Myocyte (in vitro differentiated cells): Measurements from ENCODE around the gene OSBPL8. TPM values are rescaled to one million over a fixed set of nuclear protein-coding genes. Genes with fewer than 3 reads are reported as not detected.
"Not testable (repeated sequence)": the region's sequence is repeated elsewhere in the genome, so short reads cannot be mapped to it uniquely, and the experiment has no call there.

Experiments
- DNase-seq: peaks from one replicate; pipeline ENCODE4 v3.0.0-alpha.2; 2012; ENCODE audit warnings: low read depth
- total RNA-seq: library from RNA; depleted of rRNA; stranded (reverse); fragments of >200 nt; gene quantifications from 2 replicates; pipeline ENCODE4 v1.2.3, GENCODE V29; 2014

OSBPL8 gene
- total RNA-seq, 1 donor from 2014 or later = 65.4 TPM

DNA sequence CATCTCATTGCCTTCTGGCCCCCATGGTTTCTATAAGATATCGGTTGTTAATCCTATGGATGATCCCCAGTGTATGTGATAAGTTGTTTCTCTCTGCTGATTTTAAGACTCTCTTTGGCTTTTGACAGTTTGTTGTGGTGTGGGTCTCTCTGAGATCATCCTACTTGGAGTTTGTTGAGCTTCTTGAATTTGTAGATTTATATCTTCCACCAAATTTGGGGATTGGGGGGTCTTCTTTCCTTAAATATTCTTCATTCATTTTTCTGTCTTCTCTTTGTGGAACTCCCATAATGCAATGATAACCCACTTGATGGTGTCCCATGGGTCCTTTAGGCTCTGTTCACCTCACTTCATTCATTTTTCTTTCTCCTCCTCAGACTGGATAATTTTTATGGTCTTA is 191.3 kb downstream of the OSBPL8 start:
- DNase-seq = no peak

DNA sequence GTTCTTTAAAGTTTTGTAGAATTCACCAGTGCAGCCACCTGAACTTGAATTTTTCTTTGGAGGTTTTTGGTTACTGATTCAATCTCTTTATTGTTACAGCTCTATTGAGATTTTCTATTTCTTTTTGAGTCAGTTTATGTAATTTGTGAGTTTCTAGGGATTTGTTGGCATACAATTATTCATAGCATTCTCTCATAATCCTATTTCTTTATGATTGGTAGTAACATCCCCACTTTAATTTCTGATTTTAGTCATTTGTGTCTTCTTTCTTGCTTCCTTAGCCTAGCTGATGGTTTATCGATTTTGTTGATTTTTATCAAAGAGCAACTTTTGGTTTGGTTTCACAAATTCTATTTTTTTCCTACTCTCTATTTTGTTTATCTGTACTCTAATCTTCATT is 193.4 kb downstream of the OSBPL8 start:
- DNase-seq = no peak

DNA sequence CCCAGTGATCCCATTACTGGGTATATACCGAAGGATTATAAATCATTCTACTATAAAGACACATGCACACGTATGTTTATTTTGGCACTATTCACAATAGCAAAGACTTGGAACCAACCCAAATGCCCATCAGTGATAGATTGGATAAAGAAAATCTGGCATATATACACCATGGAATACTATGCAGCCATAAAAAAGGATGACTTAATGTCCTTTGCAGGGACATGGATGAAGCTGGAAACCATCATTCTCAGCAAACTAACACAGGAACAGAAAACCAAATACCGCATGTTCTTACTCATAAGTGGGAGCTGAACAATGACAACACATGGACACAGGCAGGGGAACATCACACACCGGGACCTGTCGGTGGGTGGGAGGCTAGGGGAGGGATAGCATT is 195.4 kb downstream of the OSBPL8 start:
- not testable (repeated sequence) for DNase-seq

DNA sequence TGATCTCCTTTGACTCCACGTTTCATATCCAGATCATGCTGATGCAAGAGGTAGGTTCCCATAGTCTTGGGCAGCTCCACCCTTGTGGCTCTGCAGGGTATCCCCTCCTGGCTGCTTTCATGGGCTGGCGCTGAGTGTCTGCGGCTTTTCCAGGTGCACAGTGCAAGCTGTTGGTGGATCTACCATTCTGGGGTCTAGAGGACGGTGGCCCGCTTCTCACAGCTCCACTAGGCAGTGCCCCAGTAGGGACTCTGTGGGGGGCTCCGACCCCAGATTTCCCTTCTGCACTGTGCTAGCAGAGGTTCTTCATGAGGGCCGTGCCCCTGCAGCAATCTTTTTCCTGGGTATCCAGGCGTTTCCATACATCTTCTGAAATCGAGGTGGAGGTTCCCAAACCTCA is 199.3 kb downstream of the OSBPL8 start:
- no peak for DNase-seq

DNA sequence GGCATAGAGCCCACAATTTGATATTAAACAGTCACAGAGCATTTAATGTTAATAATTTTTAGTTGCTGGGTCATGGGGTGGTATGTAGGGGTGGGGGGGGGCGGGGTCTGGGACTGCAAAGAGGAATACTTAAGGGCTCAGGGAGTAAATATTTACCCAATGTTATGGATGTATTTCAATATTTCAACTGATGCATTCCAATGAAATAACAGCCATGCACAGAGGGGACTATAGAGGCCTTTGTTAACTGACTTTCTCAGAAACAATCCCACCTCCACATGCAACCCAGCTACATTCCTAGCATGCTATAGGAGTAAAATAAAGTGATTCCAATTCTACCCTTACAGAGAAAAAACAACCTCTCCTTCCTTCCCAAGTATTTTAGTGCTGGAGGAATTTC is 203.5 kb downstream of the OSBPL8 start:
- DNase-seq = no peak

DNA sequence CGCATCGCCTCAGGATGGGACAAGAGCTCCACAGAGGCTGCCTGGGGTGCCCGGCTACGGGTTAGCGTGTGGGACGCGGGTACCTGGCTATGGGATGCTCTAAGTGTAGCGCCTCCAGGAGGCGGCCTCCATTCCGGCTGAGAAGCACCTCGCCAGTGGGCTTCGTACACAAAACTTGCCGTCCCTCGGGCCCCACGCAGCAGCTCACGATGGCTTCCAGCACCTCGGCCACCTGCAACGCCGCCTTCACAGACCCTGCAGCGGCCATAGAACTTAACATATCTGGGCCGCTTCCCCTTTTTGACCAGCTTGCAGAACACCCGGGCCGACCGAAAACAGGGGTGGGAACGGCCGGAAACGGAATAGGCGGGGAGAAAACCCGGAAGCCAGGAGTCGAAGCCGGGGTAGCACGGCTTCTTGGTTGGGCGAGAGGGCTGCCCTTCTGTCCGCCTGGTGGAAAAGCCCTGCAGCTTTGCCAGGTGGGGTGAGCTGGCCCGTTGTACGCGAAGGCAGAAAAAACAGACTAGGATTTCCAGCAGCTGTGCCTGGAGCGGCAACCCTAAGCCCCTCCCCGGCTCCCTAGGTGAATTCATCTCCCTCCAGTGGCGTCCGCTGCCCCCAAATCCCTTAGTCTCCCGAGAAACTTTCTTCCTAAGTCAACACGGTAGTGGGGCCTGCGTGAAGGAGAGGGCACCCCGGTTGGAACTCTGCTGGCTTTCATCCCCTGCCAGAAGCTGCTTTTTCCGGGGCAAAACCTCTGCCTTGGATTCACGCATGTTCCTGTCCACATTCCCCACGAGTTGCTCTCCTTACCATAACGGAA is 211.3 kb downstream of the OSBPL8 start, which contains the start of gene BBS10:
TSS of gene BBS10 (minus strand) at position 337 of the 823 bp plus-strand sequence. CDS start at position 280, 57 bp downstream.
- peak; percentile 93 for DNase-seq

DNA sequence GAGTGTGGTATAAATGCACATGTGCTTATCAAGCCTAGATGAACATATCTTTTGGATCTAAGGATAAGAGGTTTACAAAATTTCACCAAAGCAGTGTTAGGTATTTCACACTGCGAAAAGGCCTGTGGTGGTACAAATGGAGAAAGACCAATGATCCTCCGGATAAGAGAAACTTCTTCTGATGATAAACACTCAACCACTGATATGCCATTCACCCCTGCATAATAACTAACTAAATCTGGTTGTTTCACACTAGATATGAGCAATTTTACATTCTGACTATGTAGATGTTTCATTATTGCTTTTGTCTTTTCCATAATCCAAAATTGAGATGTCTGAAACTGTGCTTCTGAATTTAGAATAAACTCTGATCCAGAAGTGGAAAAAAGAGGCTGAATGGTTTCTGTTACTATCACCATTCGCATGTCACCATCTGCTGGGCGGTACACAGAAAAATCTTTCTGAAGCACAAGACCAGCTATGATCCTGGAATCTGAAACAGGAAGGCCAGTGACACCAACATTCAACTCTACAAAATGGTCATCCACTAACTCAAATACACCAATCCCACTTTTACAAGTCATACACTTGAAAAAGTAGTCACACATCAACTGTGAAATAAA is 212.7 kb downstream of the OSBPL8 start:
- DNase-seq = peak; percentile 76

DNA sequence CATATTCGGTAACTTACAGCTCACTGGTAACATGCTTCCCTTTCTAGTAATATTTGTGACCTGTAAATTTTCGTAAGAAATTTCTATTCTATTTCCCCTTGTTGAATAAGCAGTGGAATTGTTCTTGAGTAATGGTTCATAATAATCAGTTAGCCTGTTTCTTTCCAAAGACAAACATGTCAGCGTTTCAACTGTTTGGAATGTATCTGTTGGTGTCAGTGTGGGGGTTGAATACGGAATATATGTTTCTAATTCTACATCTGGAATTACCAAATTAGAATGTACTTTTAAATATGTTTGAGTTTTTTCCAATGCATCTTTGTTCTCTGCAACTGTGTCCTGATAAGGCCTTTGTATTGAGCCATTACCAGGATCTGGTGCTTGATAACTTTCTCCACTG is 213.3 kb downstream of the OSBPL8 start:
- no peak for DNase-seq

DNA sequence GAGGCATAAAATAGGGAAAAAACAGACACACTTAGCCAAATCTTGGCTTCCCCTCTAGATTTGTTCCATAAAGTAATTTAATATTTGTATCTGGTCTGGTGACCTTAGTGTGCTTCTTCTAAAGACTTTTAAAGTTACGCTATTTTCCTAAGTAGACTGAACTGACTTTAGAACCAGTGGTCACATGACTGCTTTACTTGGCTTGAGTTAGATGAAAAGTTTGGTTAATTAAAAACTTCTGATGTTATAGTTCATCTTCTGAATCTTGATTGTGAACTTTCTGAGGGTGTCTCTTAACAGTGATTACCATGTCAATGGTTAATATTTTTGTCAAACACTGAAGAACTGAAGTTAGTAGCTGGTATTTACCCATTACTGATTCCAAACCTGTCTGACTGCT is 214.0 kb downstream of the OSBPL8 start:
- DNase-seq = no peak

DNA sequence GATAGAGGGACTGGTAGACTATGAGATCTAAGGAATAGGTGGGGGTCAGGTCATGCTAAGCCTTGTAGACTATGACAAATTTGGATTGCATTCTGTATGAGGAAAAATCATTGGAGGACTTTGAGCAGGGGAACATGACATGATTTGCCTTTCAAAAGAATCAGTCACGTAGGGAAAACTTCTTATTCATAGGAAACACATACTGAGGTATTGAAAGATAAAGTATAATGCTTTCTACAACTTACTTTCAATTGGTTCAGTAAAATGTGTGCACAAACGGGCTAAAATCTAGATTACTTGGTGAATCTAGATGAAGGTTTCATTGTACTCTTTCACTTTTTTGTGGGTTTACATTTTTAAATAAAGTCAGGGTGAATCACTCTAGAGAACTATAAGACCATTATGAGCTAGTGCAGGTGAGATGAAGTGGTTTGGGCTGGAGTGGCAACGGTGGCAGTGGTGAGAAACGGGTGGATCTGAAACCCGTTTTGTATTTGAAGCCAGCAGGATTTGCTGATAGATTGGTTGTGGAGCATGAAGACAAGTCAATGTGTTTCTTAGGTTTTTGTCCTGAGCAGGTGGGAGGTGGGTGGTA is 218.0 kb downstream of the OSBPL8 start:
- no peak for DNase-seq

DNA sequence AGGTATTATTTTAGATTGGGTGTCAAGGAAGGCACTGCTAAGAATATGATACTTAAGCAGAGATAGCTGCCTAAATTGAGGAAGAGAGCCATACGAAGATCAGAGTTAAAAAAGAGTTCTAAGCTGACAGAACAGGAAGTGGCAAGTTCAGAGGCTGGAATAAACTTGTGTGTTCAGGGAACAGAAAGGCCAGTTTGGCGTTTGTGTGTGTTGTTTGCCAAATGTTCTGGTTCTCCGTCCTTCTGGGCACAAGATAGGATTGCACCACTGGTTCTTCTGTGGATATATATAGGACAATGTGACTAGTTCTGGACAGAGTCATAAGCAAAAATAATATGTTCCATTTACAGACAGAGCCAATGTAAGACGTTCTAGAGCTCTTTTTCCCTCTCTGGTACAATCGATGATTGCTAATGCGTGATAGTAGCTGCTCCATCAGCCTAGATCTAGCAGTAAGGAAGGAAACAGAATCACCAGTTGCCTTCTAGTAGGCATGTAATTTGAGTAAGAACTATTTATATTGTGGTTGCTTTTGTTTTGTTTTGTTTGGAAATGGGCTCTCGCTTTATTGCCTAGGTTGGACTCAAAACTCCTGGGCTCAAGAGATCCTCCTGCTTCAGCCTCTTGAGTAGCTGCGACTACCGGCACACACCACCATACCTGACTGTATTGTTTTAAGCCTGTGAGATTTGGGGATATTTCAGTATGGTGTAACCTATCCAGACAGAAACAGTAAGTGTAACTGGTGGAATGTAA is 218.7 kb downstream of the OSBPL8 start:
- DNase-seq = peak; percentile 35

DNA sequence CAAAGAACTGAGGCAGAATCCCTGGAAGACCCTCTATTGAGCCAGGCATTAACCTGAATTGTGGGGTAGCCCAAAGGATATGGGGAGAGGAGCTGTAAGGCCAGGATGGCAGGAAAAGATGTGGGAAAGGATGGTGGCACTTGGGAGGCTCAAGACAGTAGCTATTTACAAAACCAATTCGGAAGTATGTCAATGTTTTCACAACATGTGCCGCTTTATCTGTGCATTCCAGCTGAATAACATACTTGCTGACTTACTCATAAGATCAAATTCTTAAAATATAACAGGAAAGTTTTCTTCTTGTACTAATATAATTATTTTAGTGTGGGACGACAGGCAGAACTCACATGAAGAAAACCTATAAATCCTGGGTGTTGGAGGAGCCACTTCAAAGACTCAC is 222.0 kb downstream of the OSBPL8 start:
- peak; percentile 20 for DNase-seq

DNA sequence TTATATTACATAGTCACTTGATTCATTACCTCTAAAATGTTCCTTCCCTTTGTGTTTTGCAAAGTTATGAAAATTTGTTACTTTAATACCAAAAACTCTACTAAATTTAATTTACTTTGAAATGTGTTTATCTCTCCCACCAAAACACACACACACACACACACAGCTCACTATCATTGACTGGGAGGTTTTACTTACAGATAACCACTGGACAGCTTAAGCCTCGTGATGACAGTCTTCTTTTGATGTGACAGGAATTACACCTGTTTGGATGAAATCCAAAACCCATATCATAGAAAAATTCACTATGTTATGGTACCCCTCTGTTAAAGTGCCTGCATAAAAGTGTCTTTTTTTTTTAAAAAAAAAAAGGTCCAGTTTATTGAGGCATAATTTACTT is 227.0 kb downstream of the OSBPL8 start:
- no peak for DNase-seq

DNA sequence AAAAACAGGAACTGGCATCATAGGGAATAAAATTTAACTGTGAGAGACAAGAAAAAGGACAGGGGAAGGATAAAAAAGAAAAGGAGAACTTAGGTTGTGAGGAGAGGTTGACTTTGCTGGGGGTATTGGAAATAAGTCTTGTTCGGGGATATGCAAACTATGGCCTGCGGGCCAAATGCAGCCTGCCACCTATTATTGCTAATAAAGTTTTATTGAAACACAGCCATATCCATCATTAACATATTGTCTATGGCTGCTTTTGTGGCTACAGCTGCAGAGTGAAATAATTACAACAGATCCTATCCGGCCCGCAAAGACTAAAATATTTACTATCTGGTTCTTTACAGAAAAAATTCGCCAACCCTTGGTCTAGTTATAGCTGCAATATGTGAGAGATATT is 230.0 kb downstream of the OSBPL8 start:
- no peak for DNase-seq

DNA sequence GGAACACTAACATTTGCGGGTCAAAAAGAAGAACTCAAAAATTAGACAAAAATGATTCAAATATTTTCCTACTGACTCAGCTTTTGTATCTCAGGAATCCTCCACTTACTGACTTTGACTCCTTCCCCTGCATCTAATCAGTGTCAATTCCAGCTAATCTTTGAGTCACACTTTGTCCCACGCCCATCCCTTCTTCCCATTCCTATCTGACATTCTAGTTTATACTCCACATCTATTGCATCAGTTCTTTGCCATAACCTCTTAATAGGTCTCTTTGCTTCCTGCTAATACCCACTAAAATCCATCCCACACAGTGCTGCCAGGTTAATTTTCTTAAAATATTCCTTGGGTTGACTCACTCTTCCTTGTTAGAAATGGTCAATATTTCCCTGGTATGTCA is 230.4 kb downstream of the OSBPL8 start:
- DNase-seq = peak; percentile 29

DNA sequence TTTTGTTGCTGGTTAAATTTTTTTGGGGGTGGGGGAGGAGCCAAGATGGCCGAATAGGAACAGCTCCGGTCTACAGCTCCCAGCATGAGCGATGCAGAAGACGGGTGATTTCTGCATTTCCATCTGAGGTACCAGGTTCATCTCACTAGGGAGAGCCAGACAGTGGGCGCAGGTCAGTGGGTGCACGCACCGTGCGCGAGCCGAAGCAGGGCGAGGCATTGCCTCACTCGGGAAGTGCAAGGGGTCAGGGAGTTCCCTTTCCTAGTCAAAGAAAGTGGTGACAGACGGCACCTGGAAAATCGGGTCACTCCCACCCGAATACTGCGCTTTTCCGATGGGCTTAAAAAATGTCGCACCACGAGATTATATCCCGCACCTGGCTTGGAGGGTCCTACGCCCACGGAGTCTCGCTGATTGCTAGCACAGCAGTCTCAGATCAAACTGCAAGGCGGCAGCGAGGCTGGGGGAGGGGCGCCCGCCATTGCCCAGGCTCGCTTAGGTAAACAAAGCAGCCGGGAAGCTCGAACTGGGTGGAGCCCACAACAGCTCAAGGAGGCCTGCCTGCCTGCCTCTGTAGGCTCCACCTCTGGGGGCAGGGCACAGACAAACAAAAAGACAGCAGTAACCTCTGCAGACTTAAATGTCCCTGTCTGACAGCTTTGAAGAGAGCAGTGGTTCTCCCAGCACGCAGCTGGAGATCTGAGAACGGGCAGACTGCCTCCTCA is 239.8 kb downstream of the OSBPL8 start:
- not testable (repeated sequence) for DNase-seq

DNA sequence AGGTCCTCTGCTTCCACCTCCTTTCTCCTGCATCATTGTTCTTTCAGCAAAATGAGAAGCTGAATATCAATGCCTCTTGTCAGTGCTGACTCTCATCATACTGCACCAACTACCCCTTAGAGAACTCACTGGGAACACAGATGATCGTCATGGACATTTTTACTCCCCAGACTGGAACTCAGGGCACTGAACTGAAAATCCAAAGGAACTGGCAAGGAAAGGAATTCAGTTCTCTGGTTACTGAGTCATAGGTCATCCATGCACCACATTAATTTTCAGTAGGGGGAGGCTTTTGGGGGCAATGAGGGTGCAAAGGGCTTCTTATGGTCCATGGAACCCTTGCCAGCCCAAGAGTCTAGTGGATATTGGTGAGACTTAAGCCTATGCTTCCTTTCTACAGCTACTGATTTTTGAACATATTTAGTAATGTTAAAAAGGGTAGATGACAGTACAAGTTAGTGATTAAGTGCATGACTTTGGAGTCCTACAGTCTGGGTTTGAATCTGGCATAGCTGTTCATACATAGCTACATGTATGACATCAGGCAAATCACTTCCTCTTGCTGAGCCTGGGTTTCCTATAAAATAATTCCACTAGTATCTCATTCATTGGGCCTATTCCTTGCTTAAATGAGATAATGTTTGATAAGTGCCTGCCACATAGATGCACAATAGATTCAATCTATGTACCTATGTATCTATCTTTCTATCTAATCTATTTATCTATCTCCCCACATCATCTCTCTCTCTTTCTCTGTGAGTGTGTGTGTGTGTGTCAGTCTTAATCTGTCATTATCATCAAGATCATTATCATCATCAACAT is 240.6 kb downstream of the OSBPL8 start:
- DNase-seq = no peak

DNA sequence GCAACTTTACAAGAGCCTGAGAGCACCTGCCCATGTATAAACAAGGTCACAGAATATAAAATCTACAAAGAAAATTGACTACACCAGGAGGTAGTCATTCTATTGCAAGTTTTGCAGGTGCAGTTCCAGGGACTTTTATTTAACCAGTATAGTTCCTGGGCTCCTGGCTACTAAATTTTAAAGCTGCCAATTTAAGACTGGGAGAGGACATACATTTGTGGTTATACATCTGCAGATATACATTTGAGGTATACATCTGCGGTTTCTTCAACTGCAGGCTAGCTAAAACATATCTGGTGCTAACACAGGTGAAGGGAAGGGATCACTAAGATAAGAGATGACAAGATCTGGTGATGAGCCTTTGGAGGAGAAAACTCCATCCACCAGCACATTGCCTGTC is 241.6 kb downstream of the OSBPL8 start:
- no peak for DNase-seq

DNA sequence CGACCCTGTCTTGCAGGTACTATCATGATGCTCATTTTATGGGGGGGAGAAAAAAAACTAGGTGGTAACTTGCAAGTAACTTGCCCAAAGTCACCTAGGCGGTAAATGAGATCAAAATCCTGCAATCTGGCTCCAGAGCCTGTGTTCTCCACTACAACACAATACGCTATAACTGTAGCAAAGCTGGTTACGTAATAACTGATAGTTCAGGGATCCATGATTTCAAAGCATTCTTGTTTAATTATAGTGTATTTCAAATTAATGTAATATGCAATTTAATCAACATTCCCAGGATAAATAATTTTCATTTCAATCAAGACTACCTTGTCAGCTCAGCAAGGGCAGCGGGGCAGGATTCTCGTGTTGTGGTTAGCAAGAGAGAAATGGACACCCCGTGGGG is 243.1 kb downstream of the OSBPL8 start:
- DNase-seq = no peak

DNA sequence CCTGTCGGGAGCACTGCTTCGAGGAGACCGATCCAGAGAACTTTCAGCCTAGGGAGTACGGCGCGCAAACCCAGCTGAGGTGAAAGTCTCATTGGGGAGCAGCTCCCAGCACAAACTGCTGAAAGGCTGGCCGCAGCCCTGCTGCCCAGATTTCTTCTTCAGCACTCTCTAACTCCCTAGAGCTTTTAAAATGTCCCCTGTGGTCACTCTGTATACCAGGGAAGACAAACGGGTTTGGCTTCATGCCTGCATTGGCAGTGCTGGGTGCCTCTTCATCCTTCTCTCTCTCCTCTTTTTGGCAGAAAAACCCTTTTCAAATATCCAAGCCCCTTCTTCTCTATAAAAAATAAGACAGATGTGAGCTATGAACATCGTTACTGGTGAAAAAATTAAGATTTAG is 246.3 kb downstream of the OSBPL8 start:
- no peak for DNase-seq
